IMR-90 (cell line): ENCODE results near the gene OGFOD3. TPM values are rescaled to one million over a fixed set of nuclear protein-coding genes. Genes with fewer than 3 reads are reported as not detected.

Experiments used
- ATAC-seq: fragments of 200-7000 bp; cut with Tn5 transposase; 2 replicates; pipeline ENCODE4 v1.9.1; 2020; ENCODE audit warnings: low read depth, mild to moderate bottlenecking, moderate library complexity
- BruUV-seq: library from RNA; stranded (reverse); fragments of 400-500 nt; replicated peaks from 2 replicates; lab custom pipeline; 2021; lab: Mats Ljungman, UMichigan
- CTCF ChIA-PET: fragments of 300-600 bp; formaldehyde crosslinking; extraction: SDS; loops from one replicate; lab custom pipeline; 2021; ENCODE audit warnings: antibody characterized with exemption; lab: Yijun Ruan, JAX
- POLR2A ChIA-PET: fragments of 300-600 bp; sonication (Branson Sonifier 250); formaldehyde crosslinking; loops from one replicate; lab custom pipeline; 2022; ENCODE audit warnings: antibody characterized with exemption; ENCODE audit not compliant: unreplicated experiment; lab: Charles Lee
- DNase-seq: peaks from one replicate; pipeline ENCODE4 v3.0.0; 2013
- H2AFZ ChIP-seq: replicated peaks from 2 replicates; pipeline ENCODE3; 2013; ENCODE audit warnings: low read length, mild to moderate bottlenecking; ENCODE audit not compliant: poor library complexity
- H2AK5ac ChIP-seq: 2 replicates; pipeline ENCODE4 v1.6.1; 2013; ENCODE audit warnings: low read depth, low read length, inconsistent platforms
- H2AK9ac ChIP-seq: replicated peaks from 2 replicates; pipeline ENCODE3; 2013; ENCODE audit warnings: mild to moderate bottlenecking, low read depth, low read length, moderate library complexity; ENCODE audit not compliant: poor library complexity
- H2BK120ac ChIP-seq: 2 replicates; pipeline ENCODE4 v1.6.1; 2013; ENCODE audit warnings: low read depth, low read length, inconsistent platforms
- H2BK15ac ChIP-seq: 3 replicates; pipeline ENCODE4 v1.6.1; 2013; ENCODE audit warnings: low read depth, low read length, inconsistent platforms
- H2BK20ac ChIP-seq: 2 replicates; pipeline ENCODE4 v1.6.1; 2013; ENCODE audit warnings: low read depth, mild to moderate bottlenecking, inconsistent platforms, low read length, moderate library complexity
- H2BK5ac ChIP-seq: 2 replicates; pipeline ENCODE4 v1.6.1; 2013; ENCODE audit warnings: mild to moderate bottlenecking, low read depth, low read length, inconsistent platforms; ENCODE audit not compliant: poor library complexity, severe bottlenecking
- H3K14ac ChIP-seq: replicated peaks from 2 replicates; pipeline ENCODE4 v1.6.1; 2013; ENCODE audit warnings: low read depth, low read length, inconsistent platforms
- H3K18ac ChIP-seq: 2 replicates; pipeline ENCODE4 v1.6.1; 2013; ENCODE audit warnings: low read depth, low read length, control low read depth
- H3K23ac ChIP-seq: 2 replicates; pipeline ENCODE4 v1.6.1; 2013; ENCODE audit warnings: low read depth, low read length, inconsistent platforms
- H3K27ac ChIP-seq: 2 replicates; pipeline ENCODE4 v1.5.1; 2013; ENCODE audit warnings: mild to moderate bottlenecking, control low read depth, low read length; ENCODE audit not compliant: insufficient read depth
- H3K27me3 ChIP-seq: 2 replicates; pipeline ENCODE4 v1.6.1; 2013; ENCODE audit warnings: low read length; ENCODE audit not compliant: control insufficient read depth, insufficient read depth
- H3K36me3 ChIP-seq: 2 replicates; pipeline ENCODE4 v1.6.1; 2013; ENCODE audit warnings: low read length, mixed read lengths; ENCODE audit not compliant: control insufficient read depth, insufficient read depth
- H3K4ac ChIP-seq: 2 replicates; pipeline ENCODE4 v1.6.1; 2013; ENCODE audit warnings: low read depth, low read length, inconsistent platforms
- H3K4me1 ChIP-seq: 2 replicates; pipeline ENCODE4 v1.6.1; 2013; ENCODE audit warnings: low read length, mixed read lengths; ENCODE audit not compliant: control insufficient read depth, insufficient read depth
- H3K4me2 ChIP-seq: 2 replicates; pipeline ENCODE4 v1.6.1; 2013; ENCODE audit warnings: low read depth, mild to moderate bottlenecking, control low read depth, low read length, moderate library complexity
- H3K4me3 ChIP-seq: 2 replicates; pipeline ENCODE4 v1.5.1; 2013; ENCODE audit warnings: low read depth, mild to moderate bottlenecking, control low read depth, low read length, moderate library complexity; ENCODE audit not compliant: insufficient read depth
- H3K56ac ChIP-seq: 2 replicates; pipeline ENCODE4 v1.6.1; 2013; ENCODE audit warnings: low read length, inconsistent platforms; ENCODE audit not compliant: insufficient read depth; ENCODE audit errors: extremely low read depth
- H3K79me1 ChIP-seq, 2 experiments: 2 replicates each; pipeline ENCODE4 v1.6.1; 2013; ENCODE audit warnings: low read length in 2 of 2, inconsistent platforms in 1 of 2, low read depth in 1 of 2
- H3K9ac ChIP-seq: 2 replicates; pipeline ENCODE4 v1.6.1; 2013; ENCODE audit warnings: low read depth, low read length, control low read depth
- H3K9me1 ChIP-seq: 2 replicates; pipeline ENCODE4 v1.6.1; 2013; ENCODE audit warnings: low read length, inconsistent platforms; ENCODE audit not compliant: insufficient read depth
- H3K9me3 ChIP-seq: 2 replicates; pipeline ENCODE4 v1.6.1; 2013; ENCODE audit warnings: low read length; ENCODE audit not compliant: control insufficient read depth, insufficient read depth
- H4K20me1 ChIP-seq: 2 replicates; pipeline ENCODE4 v1.6.1; 2013; ENCODE audit warnings: low read length, inconsistent platforms; ENCODE audit not compliant: insufficient read depth
- H4K5ac ChIP-seq: 2 replicates; pipeline ENCODE4 v1.6.1; 2013; ENCODE audit warnings: mild to moderate bottlenecking, low read depth, low read length, control low read depth
- H4K8ac ChIP-seq, 2 experiments: 2 replicates each; pipeline ENCODE4 v1.6.1; 2013; ENCODE audit warnings: low read depth in 2 of 2, low read length in 2 of 2, control low read depth in 1 of 2, inconsistent platforms in 1 of 2
- H4K91ac ChIP-seq: 2 replicates; pipeline ENCODE4 v1.6.1; 2013; ENCODE audit warnings: low read depth, low read length, inconsistent platforms; ENCODE audit not compliant: insufficient read depth
- BHLHE40 ChIP-seq: fragments of 150-350 bp; IDR thresholded peaks from 2 replicates; pipeline ENCODE4 v1.6.1; 2016; ENCODE audit warnings: mild to moderate bottlenecking, low read depth, low read length
- CHD1 ChIP-seq: IDR thresholded peaks from 2 replicates; pipeline ENCODE4 v1.6.1; 2012; ENCODE audit warnings: low read depth, low read length, improper control_type of control experiment
- FOS ChIP-seq: fragments of 150-350 bp; IDR thresholded peaks from 2 replicates; pipeline ENCODE4 v1.6.1; 2016; ENCODE audit warnings: low read depth, low read length
- MAFK ChIP-seq: IDR thresholded peaks from 2 replicates; pipeline ENCODE4 v1.6.1; 2012; ENCODE audit warnings: low read depth, low read length, improper control_type of control experiment
- MXI1 ChIP-seq: IDR thresholded peaks from 2 replicates; pipeline ENCODE4 v1.6.1; 2012; ENCODE audit warnings: low read depth, mild to moderate bottlenecking, low read length, moderate library complexity, borderline replicate concordance
- POLR2A ChIP-seq: IDR thresholded peaks from 2 replicates; pipeline ENCODE4 v1.6.1; 2012; ENCODE audit warnings: mild to moderate bottlenecking, low read depth, low read length
- RFX5 ChIP-seq: IDR thresholded peaks from 2 replicates; pipeline ENCODE4 v1.8.0; 2012; ENCODE audit warnings: low read depth, mild to moderate bottlenecking, low read length, moderate library complexity
- WGBS, 2 experiments: methylation state at CpG; one replicate each; pipeline versions ENCODE4 v1.1.5 to v1.1.7; 2013; ENCODE audit warnings: missing lambda C conversion rate in 2 of 2; ENCODE audit not compliant: insufficient read length in 1 of 2; ENCODE audit errors: extremely low coverage in 2 of 2; 5-methylcytosine and 5-hydroxymethylcytosine counted together
- dilution Hi-C: fragments of 300-500 bp; cut with HindIII; formaldehyde crosslinking; loops from one replicate; pipeline ENCODE4 v1.14.3; 2018; ENCODE audit warnings: low sequenced_read_pairs; ENCODE audit not compliant: unreplicated experiment
- in situ Hi-C: fragments of 300-500 bp; cut with MboI; formaldehyde crosslinking; loops from 3 replicates; pipeline ENCODE4 v1.14.3; 2019; ENCODE audit warnings: low sequenced_read_pairs, inconsistent platforms, mixed read lengths
- intact Hi-C: fragments of 100-400 bp; cut with micrococcal nuclease; formaldehyde crosslinking; loops from 2 replicates; pipeline ENCODE4 v1.10.0; 2022
- polyA plus RNA-seq, 3 experiments: library from polyadenylated mRNA; depleted of rRNA; stranded (reverse); fragments of >200 nt; gene quantifications; 2 replicates each; pipeline ENCODE4 v1.2.3, GENCODE V29; 2012; ENCODE audit warnings: low replicate concordance in 1 of 3
- total RNA-seq: library from RNA; depleted of rRNA; stranded (reverse); fragments of >200 nt; gene quantifications from 2 replicates; pipeline ENCODE4 v1.2.3, GENCODE V29; 2012
- TF ChIP-seq, protein P1 (sequence below): fragments of 150-350 bp; IDR thresholded peaks from 2 replicates; pipeline ENCODE4 v1.6.1; 2016; ENCODE audit warnings: low read depth, mild to moderate bottlenecking, low read length, moderate library complexity, borderline replicate concordance

The OGFOD3 gene
- total and polyA plus RNA-seq, 2 of the 4 experiments (the other 2 are of a cell fraction), result 25.3 to 33.4 TPM

DNA sequence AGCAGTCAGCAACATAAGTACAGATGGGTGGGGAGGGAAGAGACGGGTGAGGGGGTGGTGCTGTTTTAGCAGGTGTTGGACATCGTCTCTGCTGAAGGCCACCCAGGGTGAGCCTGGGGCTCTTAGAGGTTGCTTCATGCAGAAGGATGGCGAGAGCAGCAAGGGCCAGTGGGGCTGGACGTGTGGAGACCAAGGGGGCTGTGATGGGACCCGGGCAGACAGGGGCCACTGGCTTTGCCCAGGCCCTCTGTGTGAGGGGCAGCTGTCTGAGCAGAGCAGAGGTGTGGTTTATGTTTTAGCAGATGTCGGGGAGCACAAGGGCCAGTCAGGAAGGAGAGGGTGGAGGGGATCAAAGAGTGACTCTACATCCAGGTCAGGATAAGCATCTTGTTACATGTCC, 45.0 kb upstream of the OGFOD3 start:
- peaks cover 52% of the 10 kb centered on the region for H3K36me3 ChIP-seq
- no peak overlapping the region for H2BK20ac ChIP-seq
- H3K9ac ChIP-seq, result no peak overlapping the region
- H3K23ac ChIP-seq, result no peak overlapping the region
- in situ Hi-C loops (no loop called here), intact Hi-C loops (no loop called here), dilution Hi-C loops (no loop called here)
- no peak overlapping the region for H3K27ac ChIP-seq
- no peak overlapping the region for H2AK5ac ChIP-seq
- no peaks in the 10 kb centered on the region for H3K4me1 ChIP-seq
- no peak overlapping the region for H2BK120ac ChIP-seq
- H3K9me3 ChIP-seq, result no peaks in the 10 kb centered on the region
- no peak for ATAC-seq
- H3K27me3 ChIP-seq, result no peaks in the 10 kb centered on the region
- BruUV-seq, result no TSS peak
- no peak for DNase-seq
- 0 out of 2 replicates have a peak, but pooled peaks cover 3% of the 10 kb centered on the region for H3K9me1 ChIP-seq
- H3K4me3 ChIP-seq, result no peak overlapping the region
- no peak overlapping the region for H2BK5ac ChIP-seq
- H2BK15ac ChIP-seq, result no peak overlapping the region
- no peak overlapping the region for H4K91ac ChIP-seq
- H3K79me1 ChIP-seq, result peaks cover 9 to 42% of the 10 kb centered on the region in 2 experiments
- peaks cover 13% of the 10 kb centered on the region for H4K20me1 ChIP-seq
- ChIA-PET CTCF (interaction anchor here (0.6 kb wide), 1 partner anchor 11 kb away, joined by 3 read pairs; no protein-coding TSS in a partner anchor), POLR2A (no interaction called here)
- no peak overlapping the region for H2AFZ ChIP-seq
- no peak overlapping the region for H3K4ac ChIP-seq
- no peak overlapping the region for H3K56ac ChIP-seq
- no peak overlapping the region for H3K4me2 ChIP-seq
- 90% methylated on average over 6 of the region's 6 CpGs; no CpG with 5 or more reads in 1 of the 2 experiments for WGBS, 2 experiments
- H4K5ac ChIP-seq, result no peak overlapping the region
- TF ChIP-seq BHLHE40 (no peak), MAFK (no peak), RFX5 (no peak), FOS (no peak), CHD1 (no peak), MXI1 (no peak), POLR2A (no peak)
- TF ChIP-seq, protein P1, sequence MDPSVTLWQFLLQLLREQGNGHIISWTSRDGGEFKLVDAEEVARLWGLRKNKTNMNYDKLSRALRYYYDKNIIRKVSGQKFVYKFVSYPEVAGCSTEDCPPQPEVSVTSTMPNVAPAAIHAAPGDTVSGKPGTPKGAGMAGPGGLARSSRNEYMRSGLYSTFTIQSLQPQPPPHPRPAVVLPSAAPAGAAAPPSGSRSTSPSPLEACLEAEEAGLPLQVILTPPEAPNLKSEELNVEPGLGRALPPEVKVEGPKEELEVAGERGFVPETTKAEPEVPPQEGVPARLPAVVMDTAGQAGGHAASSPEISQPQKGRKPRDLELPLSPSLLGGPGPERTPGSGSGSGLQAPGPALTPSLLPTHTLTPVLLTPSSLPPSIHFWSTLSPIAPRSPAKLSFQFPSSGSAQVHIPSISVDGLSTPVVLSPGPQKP, result no peak
- no peak overlapping the region for H4K8ac ChIP-seq
- no peak overlapping the region for H3K14ac ChIP-seq
- no peak overlapping the region for H2AK9ac ChIP-seq
- no peak overlapping the region for H3K18ac ChIP-seq
